ENCODE measurements around the gene GRIA3.

GRIA3 gene

GRCh38 chrX:123184219-123184865 is at the start of gene GRIA3:
Gene GRIA3 (plus strand): TSS chrX:123184278. CDS start chrX:123184536, 258 bp downstream.
- DNase-seq, result no peak

DNA sequence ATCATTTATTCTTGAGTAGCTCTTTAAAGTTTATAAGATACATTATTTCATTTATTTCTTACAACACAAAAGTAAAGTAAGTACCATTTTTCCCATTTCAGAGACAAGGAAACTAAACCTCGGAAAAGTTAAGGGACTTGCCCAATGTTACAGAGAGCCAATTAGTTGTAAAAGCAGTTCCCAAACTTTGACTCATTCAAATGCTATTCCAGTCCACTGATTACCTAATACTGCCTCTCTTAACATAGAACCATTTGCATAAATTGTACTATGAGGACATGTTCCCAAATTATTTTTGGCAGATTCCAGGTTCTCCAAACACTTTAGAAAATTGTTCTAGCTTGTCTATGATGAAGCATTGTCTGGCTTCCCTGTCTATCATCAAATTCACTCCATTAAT is 45.6 kb upstream of the GRIA3 start:
- no peak for DNase-seq

GRCh38 chrX:123140454-123140853 is 43.6 kb upstream of the GRIA3 start:
- no peak for DNase-seq

- no peak for DNase-seq
These were observed 43.2 kb upstream of the GRIA3 start for GRCh38 chrX:123140904-123141303.

- no peak for DNase-seq
These were observed 30.2 kb upstream of the GRIA3 start for GRCh38 chrX:123153846-123154335.

GRCh38 chrX:123155327-123155726 is 28.8 kb upstream of the GRIA3 start:
- no peak for DNase-seq

- no peak for DNase-seq
These were observed 26.5 kb upstream of the GRIA3 start for GRCh38 chrX:123157586-123157985.

- DNase-seq, result no peak
These were observed 24.7 kb upstream of the GRIA3 start for GRCh38 chrX:123159403-123159802.

GRCh38 chrX:123167621-123168020 is 16.5 kb upstream of the GRIA3 start:
- DNase-seq, result no peak

GRCh38 chrX:123169247-123169901 is 14.7 kb upstream of the GRIA3 start:
- no peak for DNase-seq

DNA sequence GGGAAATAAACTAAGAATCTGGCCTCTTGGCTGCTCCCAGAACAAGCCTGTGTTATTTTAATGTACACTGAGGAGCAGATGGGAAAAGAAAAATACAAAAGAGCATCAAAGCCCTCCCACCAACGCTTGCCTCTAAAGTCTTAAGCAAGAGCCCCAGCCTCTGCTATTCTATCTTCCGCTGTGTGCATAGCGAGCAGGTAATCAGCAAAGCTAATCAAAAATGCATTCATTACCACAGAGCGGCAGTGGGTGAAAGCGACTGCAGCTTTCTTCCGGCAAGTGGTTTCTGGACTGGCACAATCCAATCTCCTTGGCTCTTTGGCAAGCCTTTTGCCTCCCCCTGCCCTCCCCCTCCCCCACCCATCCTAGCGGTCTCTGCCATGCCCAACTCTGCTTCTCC is 13.5 kb upstream of the GRIA3 start:
- DNase-seq, result no peak

GRCh38 chrX:123171781-123172180 is 12.3 kb upstream of the GRIA3 start:
- no peak for DNase-seq

- DNase-seq, result no peak
These were observed 11.2 kb upstream of the GRIA3 start for GRCh38 chrX:123172869-123173268.

- no peak for DNase-seq
These were observed 10.2 kb upstream of the GRIA3 start for GRCh38 chrX:123173833-123174232.

- no peak for DNase-seq
These were observed 8.5 kb upstream of the GRIA3 start for GRCh38 chrX:123175366-123176122.

DNA sequence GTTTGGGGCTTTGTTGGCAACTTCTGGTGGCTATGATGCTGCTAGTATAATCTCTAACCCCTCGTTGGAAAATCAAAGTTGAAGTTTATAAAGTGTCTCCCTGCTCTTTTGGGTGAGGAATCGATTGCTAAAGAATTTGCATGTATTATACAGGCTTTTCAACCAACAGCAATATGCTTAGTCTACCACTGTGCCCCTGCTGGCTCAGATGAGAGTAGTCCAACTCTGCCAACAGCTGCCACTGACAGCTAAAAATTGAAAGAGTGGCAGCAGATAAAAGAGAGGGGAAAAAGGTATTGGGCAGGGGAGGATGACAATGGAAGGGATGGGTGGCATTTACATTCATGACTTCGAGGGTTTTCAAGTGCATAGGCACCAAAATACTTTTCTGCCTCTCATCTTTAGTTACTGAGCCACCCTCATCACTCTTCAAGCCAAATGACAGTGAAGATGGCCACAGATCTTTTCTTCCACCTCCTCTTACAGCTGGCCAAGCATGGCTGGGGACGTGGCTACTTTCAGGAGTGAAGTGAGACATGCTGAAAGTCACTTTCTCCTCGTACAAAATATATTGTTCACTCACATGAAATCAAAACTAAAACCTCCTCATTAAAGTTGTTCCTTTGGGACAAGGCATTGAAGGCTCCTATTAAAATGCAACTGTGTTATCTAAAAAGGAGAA is 2.7 kb upstream of the GRIA3 start:
- DNase-seq, result no peak

DNA sequence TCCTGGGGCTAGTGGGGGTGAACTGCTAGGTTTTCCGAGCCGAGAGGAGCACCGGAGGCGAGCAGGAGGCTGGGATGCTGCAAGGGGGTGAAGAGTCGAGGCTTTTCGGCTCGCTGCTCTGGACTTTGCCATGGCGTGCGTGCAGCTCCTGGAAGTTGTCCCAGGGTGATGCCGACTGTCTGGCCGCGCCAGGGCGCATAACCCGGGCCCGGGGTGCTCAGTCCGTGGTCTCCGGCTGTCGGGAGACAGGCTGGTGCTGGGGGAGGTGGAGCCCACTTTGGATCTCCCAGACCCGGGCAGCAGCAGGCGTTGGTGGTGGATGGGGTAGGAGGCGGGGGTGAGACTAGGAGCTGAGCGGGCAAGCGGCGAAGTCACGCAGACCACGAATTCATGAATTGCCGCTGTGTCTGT is 793 bp downstream of the GRIA3 start:
- DNase-seq, result no peak

GRCh38 chrX:123185721-123186120 is 1.6 kb downstream of the GRIA3 start:
- DNase-seq, result no peak

- no peak for DNase-seq
These were observed 2.7 kb downstream of the GRIA3 start for GRCh38 chrX:123186801-123187200.

DNA sequence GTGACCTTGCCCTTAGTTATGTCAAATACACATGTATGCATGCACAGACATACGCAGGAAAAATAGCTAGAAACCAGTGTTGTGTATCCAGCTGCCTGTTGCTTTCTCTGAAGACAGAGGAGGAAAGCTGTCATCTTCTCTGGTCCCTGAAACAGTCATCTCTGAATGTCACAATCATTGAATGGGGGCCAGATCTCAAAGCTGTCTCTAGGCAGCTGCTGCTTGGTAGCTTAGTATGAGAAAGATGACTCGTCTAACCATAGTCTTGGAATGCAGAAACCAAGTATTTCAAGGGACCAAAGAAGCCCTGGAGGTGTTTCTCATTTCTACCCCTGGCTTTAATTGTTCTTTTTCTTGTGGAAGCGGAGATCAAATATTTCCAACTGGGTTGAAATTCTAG is 4.0 kb downstream of the GRIA3 start:
- DNase-seq, result no peak

GRCh38 chrX:123189338-123189737 is 5.3 kb downstream of the GRIA3 start:
- DNase-seq, result no peak

GRCh38 chrX:123190096-123190495 is 6.0 kb downstream of the GRIA3 start:
- DNase-seq, result no peak

DNA sequence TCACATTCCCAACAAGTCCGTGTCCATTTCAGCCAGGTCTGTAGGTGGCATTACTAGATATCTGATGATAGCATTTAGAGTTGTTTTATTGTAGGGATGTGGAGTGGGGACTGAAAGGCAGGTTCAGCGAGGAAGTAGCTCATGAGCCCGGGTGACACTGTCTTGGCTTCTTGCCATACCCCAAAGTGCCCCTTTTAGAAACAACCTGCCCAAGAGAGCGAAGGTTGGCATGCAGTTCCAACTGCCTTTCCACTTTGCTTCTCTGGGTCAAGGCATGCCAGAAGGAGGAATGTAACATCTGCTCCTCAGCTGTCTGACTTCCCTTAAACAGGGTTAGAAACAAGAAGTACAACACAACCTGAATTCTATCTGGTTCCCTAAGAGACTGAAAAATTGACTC is 9.0 kb downstream of the GRIA3 start:
- DNase-seq, result no peak
